ENCODE data around the gene CSNK1A1. TPM values are rescaled to one million over a fixed set of nuclear protein-coding genes. Genes with fewer than 3 reads are reported as not detected.
"Not testable (repeated sequence)": the region's sequence is repeated elsewhere in the genome, so short reads cannot be mapped to it uniquely, and the experiment has no call there.

The CSNK1A1 gene
- 100 to 1,000 TPM; 194 to 203 TPM for total RNA-seq

- Mint-ChIP-seq H3K36me3 (ENCODE audit: low read depth) (peaks cover 46% of the 10 kb centered on the region), H3K27ac (peak within 1 kb of the TSS; percentile 95), H3K9me3 (no peaks in the 10 kb centered on the region), H3K4me1 (peaks cover 37% of the 10 kb centered on the region), H3K27me3 (no peaks in the 10 kb centered on the region), H3K4me3 (peak within 1 kb of the TSS; percentile 93)
- ChIA-PET CTCF (interaction anchor here (0.6 to 3.3 kb wide), 22 partner anchors 10 to 754 kb away, joined by 3 to 20 read pairs (median 4); partner anchors contain the start of genes ARHGEF37, GRPEL2 and PCYOX1L), POLR2A (interaction anchor here (0.6 to 4.9 kb wide), 28 partner anchors 11 to 408 kb away, joined by 3 to 71 read pairs (median 4); partner anchors contain the start of genes ARHGEF37, GRPEL2 and PCYOX1L)
- peak; percentile 99 for DNase-seq
Observed at GRCh38 chr5:149551227-149552037, at the start of gene CSNK1A1. CSNK1A1 (minus strand) TSS chr5:149551439; CDS start chr5:149550964, 475 bp downstream.

GRCh38 chr5:149600932-149601331 lies 49.7 kb upstream of the CSNK1A1 start:
- ChIA-PET POLR2A (interaction anchor here (1.0 kb wide), 1 partner anchor 12 kb away, joined by 3 read pairs; no protein-coding TSS in a partner anchor), CTCF (interaction anchor here (1.0 kb wide), 1 partner anchor 18 kb away, joined by 3 read pairs; no protein-coding TSS in a partner anchor)
- H3K36me3 Mint-ChIP-seq (ENCODE audit: low read depth): no peaks in the 10 kb centered on the region
- no peaks in the 10 kb centered on the region for H3K27me3 Mint-ChIP-seq
- H3K4me3 Mint-ChIP-seq: no peak overlapping the region
- H3K9me3 Mint-ChIP-seq: no peaks in the 10 kb centered on the region
- peaks cover 11% of the 10 kb centered on the region for H3K4me1 Mint-ChIP-seq
- no peak for DNase-seq
- H3K27ac Mint-ChIP-seq: no peak overlapping the region

GRCh38 chr5:149599375-149599774 lies 48.1 kb upstream of the CSNK1A1 start:
- POLR2A ChIA-PET: no interaction called here
- H3K27me3 Mint-ChIP-seq: peaks cover 3% of the 10 kb centered on the region
- no peaks in the 10 kb centered on the region for H3K36me3 Mint-ChIP-seq (ENCODE audit: low read depth)
- H3K9me3 Mint-ChIP-seq: no peaks in the 10 kb centered on the region
- CTCF ChIA-PET: no interaction called here
- no peak overlapping the region for H3K4me3 Mint-ChIP-seq
- H3K27ac Mint-ChIP-seq: no peak overlapping the region
- no peak for DNase-seq
- H3K4me1 Mint-ChIP-seq: peaks cover 3% of the 10 kb centered on the region

- H3K4me3 Mint-ChIP-seq: no peak overlapping the region
- no peaks in the 10 kb centered on the region for H3K9me3 Mint-ChIP-seq
- H3K36me3 Mint-ChIP-seq (ENCODE audit: low read depth): no peaks in the 10 kb centered on the region
- DNase-seq: no peak
- peaks cover 2% of the 10 kb centered on the region for H3K4me1 Mint-ChIP-seq
- POLR2A ChIA-PET: no interaction called here
- H3K27me3 Mint-ChIP-seq: peaks cover 3% of the 10 kb centered on the region
- no peak overlapping the region for H3K27ac Mint-ChIP-seq
- CTCF ChIA-PET: no interaction called here
Observed at GRCh38 chr5:149598966-149599365, 47.7 kb upstream of the CSNK1A1 start.

GRCh38 chr5:149598234-149598633 lies 47.0 kb upstream of the CSNK1A1 start:
- H3K36me3 Mint-ChIP-seq (ENCODE audit: low read depth); H3K4me1 Mint-ChIP-seq; DNase-seq; H3K9me3 Mint-ChIP-seq; H3K4me3 Mint-ChIP-seq; POLR2A ChIA-PET; H3K27me3 Mint-ChIP-seq; H3K27ac Mint-ChIP-seq: not testable (repeated sequence)
- CTCF ChIA-PET: interaction anchor here (1.0 kb wide), 1 partner anchor 11 kb away, joined by 3 read pairs; no protein-coding TSS in a partner anchor

GRCh38 chr5:149597618-149598017 lies 46.4 kb upstream of the CSNK1A1 start:
- peaks cover 6% of the 10 kb centered on the region for H3K27me3 Mint-ChIP-seq
- CTCF ChIA-PET: interaction anchor here (0.6 to 1.4 kb wide), 3 partner anchors 10 to 55 kb away, joined by 3 to 4 read pairs (median 3); no protein-coding TSS in a partner anchor

GRCh38 chr5:149596712-149597111 lies 45.5 kb upstream of the CSNK1A1 start:
- peaks cover 2% of the 10 kb centered on the region for H3K4me1 Mint-ChIP-seq
- ChIA-PET POLR2A (interaction anchor here (1.4 kb wide), 1 partner anchor 26 kb away, joined by 3 read pairs; no protein-coding TSS in a partner anchor), CTCF (interaction anchor here (0.6 to 1.4 kb wide), 2 partner anchors 22 to 54 kb away, joined by 3 to 4 read pairs; no protein-coding TSS in a partner anchor)
- DNase-seq: no peak
- H3K27me3 Mint-ChIP-seq: peaks cover 9% of the 10 kb centered on the region
- no peak overlapping the region for H3K27ac Mint-ChIP-seq
- no peak overlapping the region for H3K4me3 Mint-ChIP-seq
- H3K36me3 Mint-ChIP-seq (ENCODE audit: low read depth): no peaks in the 10 kb centered on the region
- H3K9me3 Mint-ChIP-seq: no peaks in the 10 kb centered on the region

More at GRCh38 chr5:149597618-149598017, 46.4 kb upstream of the CSNK1A1 start:
- no peak overlapping the region for H3K4me3 Mint-ChIP-seq
- peaks cover 2% of the 10 kb centered on the region for H3K4me1 Mint-ChIP-seq
- no peak for DNase-seq
- H3K36me3 Mint-ChIP-seq (ENCODE audit: low read depth): no peaks in the 10 kb centered on the region
- no peaks in the 10 kb centered on the region for H3K9me3 Mint-ChIP-seq
- H3K27ac Mint-ChIP-seq: no peak overlapping the region
- POLR2A ChIA-PET: interaction anchor here (1.4 kb wide), 1 partner anchor 25 kb away, joined by 3 read pairs; no protein-coding TSS in a partner anchor

- DNase-seq; H3K36me3 Mint-ChIP-seq (ENCODE audit: low read depth); CTCF ChIA-PET; H3K27me3 Mint-ChIP-seq; H3K4me3 Mint-ChIP-seq; H3K4me1 Mint-ChIP-seq; H3K27ac Mint-ChIP-seq; H3K9me3 Mint-ChIP-seq: not testable (repeated sequence)
- POLR2A ChIA-PET: interaction anchor here (1.3 kb wide), 1 partner anchor 10 kb away, joined by 5 read pairs; no protein-coding TSS in a partner anchor
Observed at GRCh38 chr5:149595105-149595504, 43.9 kb upstream of the CSNK1A1 start.

GRCh38 chr5:149594206-149594895 lies 43.1 kb upstream of the CSNK1A1 start:
- Mint-ChIP-seq H3K4me3 (no peak overlapping the region), H3K27ac (no peak overlapping the region), H3K9me3 (no peaks in the 10 kb centered on the region), H3K27me3 (peaks cover 9% of the 10 kb centered on the region), H3K4me1 (peaks cover 2% of the 10 kb centered on the region), H3K36me3 (ENCODE audit: low read depth) (no peaks in the 10 kb centered on the region)
- ChIA-PET CTCF (no interaction called here), POLR2A (no interaction called here)
- DNase-seq: no peak

- ChIA-PET CTCF (interaction anchor here (0.9 to 1.5 kb wide), 4 partner anchors 11 to 44 kb away, joined by 3 to 4 read pairs (median 3); no protein-coding TSS in a partner anchor), POLR2A (no interaction called here)
- H3K4me3 Mint-ChIP-seq: no peak overlapping the region
- peaks cover 2% of the 10 kb centered on the region for H3K4me1 Mint-ChIP-seq
- no peaks in the 10 kb centered on the region for H3K36me3 Mint-ChIP-seq (ENCODE audit: low read depth)
- no peaks in the 10 kb centered on the region for H3K9me3 Mint-ChIP-seq
- peaks cover 9% of the 10 kb centered on the region for H3K27me3 Mint-ChIP-seq
- H3K27ac Mint-ChIP-seq: no peak overlapping the region
- no peak for DNase-seq
Observed at GRCh38 chr5:149593370-149593769, 42.1 kb upstream of the CSNK1A1 start.

- Mint-ChIP-seq H3K4me3 (no peak overlapping the region), H3K36me3 (ENCODE audit: low read depth) (no peaks in the 10 kb centered on the region), H3K4me1 (peaks cover 6% of the 10 kb centered on the region), H3K27ac (no peak overlapping the region), H3K9me3 (no peaks in the 10 kb centered on the region), H3K27me3 (peaks cover 6% of the 10 kb centered on the region)
- CTCF ChIA-PET: interaction anchor here (1.7 to 2.6 kb wide), 2 partner anchors 23 to 30 kb away, joined by 4 to 9 read pairs; no protein-coding TSS in a partner anchor
- POLR2A ChIA-PET: interaction anchor here (0.6 kb wide), 1 partner anchor 12 kb away, joined by 3 read pairs; no protein-coding TSS in a partner anchor
- DNase-seq: no peak
Observed at GRCh38 chr5:149588936-149589335, 37.7 kb upstream of the CSNK1A1 start.

GRCh38 chr5:149586708-149587318 lies 35.6 kb upstream of the CSNK1A1 start:
- Mint-ChIP-seq H3K9me3 (no peaks in the 10 kb centered on the region), H3K36me3 (ENCODE audit: low read depth) (no peaks in the 10 kb centered on the region), H3K27me3 (peaks cover 4% of the 10 kb centered on the region), H3K27ac (no peak overlapping the region), H3K4me1 (peaks cover 6% of the 10 kb centered on the region), H3K4me3 (no peak overlapping the region)
- no peak for DNase-seq
- POLR2A ChIA-PET: interaction anchor here (1.1 kb wide), 2 partner anchors 11 to 19 kb away, joined by 3 read pairs; no protein-coding TSS in a partner anchor
- CTCF ChIA-PET: interaction anchor here (2.6 kb wide), 1 partner anchor 32 kb away, joined by 9 read pairs; no protein-coding TSS in a partner anchor
